Stimulated activated CD4-positive, alpha-beta T cell treated with anti-CD3 and anti-CD28 coated beads, TNF-alpha, amount 100 ng/mL, for 24 hours (primary cell): Measurements from ENCODE around the gene SORBS1.

Source experiments
- DNase-seq, 3 experiments: peaks; one replicate each; pipeline ENCODE4 v3.0.0-alpha.2; 2020; ENCODE audit warnings: low read depth in 3 of 3

Gene SORBS1

DNA sequence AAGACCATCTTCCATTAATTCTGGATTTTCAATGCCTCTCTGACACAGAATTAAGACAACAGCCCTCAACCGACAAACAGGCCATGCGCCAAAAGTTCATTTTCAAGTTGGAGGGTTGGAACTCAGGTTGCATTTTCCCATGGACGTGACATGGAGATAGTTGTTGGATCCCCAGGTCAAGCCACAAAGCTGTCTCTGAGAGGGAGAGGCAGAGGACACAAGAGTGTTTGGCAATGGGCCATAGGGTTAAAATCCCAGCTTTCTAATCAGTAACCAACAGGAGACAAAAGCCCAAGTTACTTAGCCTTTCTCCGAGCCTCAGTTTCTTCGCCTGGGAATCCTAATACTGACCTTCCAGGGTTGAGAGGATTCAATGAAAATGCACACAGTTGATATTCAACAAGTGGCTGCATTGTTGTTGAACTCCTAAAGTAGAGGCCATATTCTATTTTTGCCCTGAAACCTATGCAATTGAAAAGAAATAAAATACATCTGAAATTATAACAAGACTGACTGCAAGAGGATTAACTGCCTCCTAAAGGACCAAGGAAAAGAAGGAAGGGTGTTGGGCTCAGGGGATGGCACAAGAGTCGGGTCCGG is 44.3 kb downstream of the SORBS1 start:
- no peak for DNase-seq

GRCh38 chr10:95513941-95514392 is 47.2 kb downstream of the SORBS1 start:
- peak in 1 of 3 experiments; percentile 3 for DNase-seq

- no peak for DNase-seq
Observed at GRCh38 chr10:95513008-95513589, 48.1 kb downstream of the SORBS1 start.

DNA sequence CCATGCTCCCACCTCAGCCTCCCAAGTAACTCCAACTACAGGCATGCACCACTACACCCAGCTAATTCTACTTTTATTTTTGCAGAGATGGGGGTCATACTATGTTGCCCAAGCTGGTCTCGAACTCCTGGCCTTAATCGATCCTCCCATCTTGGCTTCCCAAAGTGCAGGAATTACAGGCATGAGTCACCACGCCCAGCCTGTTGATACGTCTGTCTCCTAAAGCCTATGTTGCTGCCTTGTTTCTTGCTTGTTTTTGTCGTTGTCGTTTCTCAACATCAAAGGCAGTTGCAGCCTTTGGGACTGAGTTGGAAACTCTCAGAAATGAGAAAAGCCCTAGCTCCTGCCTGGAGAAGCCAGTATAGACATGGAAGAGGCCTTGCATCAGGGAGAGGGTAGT is 49.9 kb downstream of the SORBS1 start:
- no peak for DNase-seq

GRCh38 chr10:95509251-95509650 is 51.9 kb downstream of the SORBS1 start:
- DNase-seq, result no peak

GRCh38 chr10:95508730-95509129 is 52.4 kb downstream of the SORBS1 start:
- no peak for DNase-seq

DNA sequence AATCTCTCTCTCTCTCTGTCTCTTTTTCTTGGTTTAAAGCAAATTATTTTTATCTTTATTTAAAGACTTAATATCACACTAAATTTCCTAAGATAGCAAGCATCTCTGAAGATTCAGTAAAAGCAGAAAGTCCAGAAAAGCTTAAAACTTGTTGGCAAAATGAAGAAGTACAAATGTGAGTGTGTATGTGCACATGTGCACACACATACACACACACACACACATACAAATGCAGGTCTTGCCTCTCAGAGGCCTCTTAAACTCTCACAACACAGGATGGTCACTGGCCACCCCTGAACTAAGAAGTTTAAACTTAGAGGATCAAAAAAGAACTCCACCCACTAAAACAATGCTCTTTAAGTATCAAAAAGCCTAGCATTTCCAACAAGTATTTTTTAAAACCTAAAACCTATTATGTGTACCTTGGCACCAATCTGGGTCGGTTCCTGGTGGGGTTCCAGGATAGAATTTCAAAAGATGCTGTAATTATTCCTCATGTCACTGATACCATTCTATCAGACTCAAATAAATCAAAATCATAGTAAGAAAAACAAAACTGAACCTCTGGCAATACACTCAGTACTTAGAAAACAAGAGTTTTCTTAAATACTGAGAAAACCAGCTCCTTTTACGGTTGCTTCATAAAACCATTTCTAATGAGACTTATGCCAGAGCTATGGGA is 55.0 kb downstream of the SORBS1 start:
- DNase-seq, result no peak

DNA sequence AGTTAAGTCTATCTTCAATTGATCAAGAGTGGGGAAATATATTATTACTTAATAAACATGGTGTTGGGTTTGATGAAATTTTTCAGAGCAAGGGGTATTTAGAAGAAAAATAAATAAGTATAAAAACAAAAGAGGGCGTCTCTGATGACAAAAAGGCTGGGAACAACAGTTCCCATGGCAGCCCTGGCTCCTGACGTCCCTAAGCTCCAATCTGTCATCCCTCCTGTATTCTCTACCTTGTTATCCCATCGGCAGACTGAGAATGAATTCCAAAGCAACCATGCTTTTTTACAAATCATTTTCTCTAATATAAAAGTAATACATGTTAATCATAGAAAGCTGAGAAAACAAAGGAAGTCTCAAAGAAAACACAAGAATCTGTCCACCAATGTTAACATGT is 55.5 kb downstream of the SORBS1 start:
- DNase-seq, result no peak

DNA sequence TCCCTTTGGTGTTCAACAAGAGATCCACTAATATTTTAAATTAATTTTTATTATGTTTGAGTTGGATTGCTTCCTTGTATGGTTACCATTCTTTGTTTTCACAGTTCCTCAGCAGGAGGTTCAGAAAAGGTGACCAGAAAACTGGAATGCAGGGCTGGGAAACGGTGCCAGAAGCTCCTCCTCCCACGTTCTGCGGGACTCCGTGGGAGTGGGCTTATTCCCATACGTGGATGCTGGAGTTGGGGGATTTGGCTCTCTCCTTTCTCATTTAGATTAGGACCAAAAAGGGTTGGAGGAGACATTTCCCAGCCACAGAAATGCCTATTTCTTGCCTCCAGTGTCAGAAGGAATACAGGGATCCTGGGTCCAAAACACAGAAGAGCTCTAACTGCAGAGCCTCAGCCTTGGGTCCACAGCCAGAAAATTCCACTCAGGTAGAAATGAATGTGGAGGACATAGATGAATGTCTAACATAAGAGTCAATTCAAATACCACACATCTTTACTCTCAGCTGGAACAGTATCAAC is 56.0 kb downstream of the SORBS1 start:
- DNase-seq, result no peak

GRCh38 chr10:95504246-95504691 is 56.9 kb downstream of the SORBS1 start:
- DNase-seq, result no peak

DNA sequence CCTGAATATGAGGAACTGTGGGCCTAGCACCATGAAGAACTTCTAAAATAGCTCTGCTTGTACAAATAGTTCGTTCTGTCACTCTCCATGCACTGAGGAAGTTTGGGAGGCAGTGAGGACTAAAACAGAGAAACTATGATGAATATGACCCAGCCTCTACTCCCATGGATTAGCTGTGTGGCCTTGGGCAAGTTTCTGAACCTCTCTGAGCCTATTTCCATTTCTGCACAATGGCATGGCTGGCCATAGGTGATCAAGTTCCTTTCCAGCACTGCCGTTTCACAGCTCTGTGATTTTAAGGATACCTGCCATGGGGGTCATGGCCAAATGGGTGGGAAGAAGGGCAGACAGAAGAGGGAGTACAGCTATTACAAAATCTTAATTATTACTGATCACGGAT is 57.6 kb downstream of the SORBS1 start:
- DNase-seq, result no peak

DNA sequence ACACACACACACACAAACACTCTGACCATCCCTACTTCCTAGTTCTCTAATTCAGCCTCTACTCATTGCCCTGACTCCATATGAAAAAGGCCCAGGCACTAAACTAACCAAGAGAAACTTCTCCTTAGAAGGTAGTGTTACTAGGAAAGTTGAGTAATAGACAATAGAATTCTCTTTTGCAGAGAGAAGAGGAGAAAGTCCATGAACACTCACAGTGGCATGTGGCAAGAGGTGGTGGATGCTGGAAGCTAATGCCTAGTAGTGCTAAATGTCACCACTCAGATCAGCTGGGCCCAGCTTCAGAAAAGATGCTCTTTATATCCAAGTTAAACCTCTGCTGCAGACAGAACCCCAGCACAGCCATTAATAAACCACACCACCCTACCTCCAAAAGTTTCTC is 58.2 kb downstream of the SORBS1 start:
- DNase-seq, result no peak

DNA sequence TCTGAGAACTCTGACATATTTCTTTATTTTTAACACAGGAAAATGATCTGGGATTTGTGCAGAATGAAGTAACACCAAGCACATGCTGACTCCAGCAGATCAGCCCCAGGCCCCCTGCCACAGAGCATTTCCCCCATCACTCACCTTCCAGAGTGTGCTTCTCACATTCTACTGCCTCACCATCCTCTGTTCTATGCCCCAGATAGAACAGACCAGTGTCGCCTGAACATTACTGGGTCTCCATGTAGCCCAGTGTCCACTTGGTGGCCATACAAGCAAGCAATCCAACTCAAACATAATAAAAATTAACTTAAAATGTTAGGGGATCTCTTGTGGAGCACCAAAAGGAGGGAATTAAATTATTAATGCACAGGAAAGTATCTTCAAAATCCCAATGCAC is 58.8 kb downstream of the SORBS1 start:
- DNase-seq, result no peak

DNA sequence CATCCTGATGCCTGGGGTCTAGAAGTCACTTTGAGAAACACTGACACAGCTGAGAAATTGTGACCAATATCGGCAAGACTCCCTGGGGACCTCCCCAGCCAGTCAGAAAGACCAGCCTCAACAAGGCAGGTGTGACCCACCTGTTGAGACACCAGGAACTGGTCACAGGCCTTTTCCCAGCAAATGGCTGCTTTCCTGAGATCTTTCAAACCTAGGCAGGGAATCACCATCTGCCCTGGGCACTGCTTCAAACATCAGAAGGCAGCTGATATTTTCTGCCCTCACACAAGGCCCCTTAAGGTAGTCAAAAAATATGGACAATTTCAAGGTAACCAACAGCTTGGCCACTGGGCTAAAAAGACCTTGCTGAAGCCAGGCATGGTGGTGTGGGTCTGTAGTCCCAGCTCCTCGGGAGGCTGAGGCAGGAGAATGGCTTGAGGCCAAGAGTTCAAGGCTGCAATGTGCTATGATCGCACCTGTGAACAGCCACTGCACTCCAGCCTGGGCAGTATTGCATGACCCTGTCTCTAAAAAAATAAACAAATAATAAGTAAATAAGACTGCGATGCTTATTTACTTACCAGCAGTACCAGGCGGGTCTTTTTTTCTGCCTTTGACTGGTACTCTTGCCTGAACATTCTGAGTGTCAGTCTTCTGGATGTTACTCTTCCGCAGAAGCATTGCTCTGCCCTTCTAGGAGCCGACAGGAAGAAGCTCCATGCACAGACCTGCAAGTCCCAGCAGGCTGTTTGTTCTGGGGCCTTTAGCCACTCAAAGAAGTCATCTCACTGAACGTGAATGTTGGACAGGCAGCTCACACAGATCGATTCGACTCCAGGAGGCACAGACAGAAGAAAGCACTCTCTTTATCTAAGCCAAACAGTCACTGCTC is 59.7 kb downstream of the SORBS1 start:
- no peak for DNase-seq

DNA sequence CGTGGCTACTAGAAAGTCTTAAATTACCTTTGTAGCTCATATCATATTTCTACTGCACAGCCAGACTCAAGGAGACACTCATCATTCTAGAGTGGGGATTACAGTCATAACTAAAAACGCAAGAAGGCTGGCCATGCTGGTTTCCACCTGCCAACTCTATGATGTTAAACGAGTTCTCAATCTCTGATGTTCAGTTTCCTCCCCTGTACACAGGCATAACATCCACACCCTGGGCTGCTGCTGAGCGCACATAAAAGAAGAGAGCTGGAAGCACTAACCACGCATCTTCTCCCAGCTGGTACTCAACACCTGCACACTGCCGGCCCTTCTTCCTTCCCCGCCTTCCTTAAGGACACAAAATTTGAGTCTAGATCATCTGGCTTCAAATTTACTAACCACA is 60.5 kb downstream of the SORBS1 start:
- DNase-seq, result no peak

DNA sequence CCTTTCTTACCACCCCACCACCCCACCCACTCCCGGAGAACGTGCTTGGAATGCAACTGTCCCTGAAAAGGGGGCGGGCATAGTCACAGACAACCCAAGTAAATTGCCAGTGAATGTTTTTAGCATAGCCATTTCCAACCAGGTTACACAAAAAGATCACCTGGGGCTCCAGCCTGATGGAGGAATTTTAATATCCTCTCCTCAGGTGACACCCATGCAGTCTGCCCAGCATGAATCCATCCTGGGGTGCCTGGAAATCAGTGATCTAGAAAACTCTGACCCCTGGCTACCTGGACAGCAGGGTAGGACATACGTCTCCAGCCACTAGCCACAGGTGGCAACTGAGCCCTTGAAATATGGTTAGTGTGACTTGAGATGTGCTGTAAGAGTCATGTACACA is 61.1 kb downstream of the SORBS1 start:
- no peak for DNase-seq

GRCh38 chr10:95499482-95499989 is 61.6 kb downstream of the SORBS1 start:
- DNase-seq, result no peak

DNA sequence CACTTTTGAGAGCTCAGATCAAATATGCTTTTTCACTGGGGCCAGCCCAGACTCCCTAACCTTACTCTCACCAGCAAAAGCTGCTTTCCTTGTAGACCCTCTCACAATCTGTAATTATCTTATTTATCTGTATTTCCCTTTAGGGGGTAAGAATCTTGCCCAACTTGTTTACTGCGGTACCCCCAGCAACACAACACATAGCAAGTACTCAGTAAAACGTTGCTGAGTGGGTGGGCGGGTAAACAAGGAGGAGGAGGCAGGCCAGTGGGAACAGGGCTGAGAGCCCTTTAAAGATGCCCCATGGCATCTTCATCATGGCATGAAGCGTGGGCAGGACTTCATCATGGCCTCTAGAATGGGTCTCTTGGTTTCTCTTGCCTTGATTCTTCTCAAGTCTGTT is 64.2 kb downstream of the SORBS1 start:
- DNase-seq, result no peak

GRCh38 chr10:95496246-95496911 is 64.8 kb downstream of the SORBS1 start:
- DNase-seq, result no peak

- DNase-seq, result no peak
Observed at GRCh38 chr10:95493862-95494261, 67.3 kb downstream of the SORBS1 start.

- DNase-seq, result no peak
Observed at GRCh38 chr10:95487994-95488393, 73.2 kb downstream of the SORBS1 start.
